Thoracic aorta (tissue), 2 donors: ENCODE measurements around the gene EMX1. TPM values are rescaled to one million over a fixed set of nuclear protein-coding genes. Genes with fewer than 3 reads are reported as not detected.

Experiments
- ATAC-seq: fragments of 150-250 bp; one replicate; pipeline ENCODE4 v1.8.0; 2017; ENCODE audit warnings: low read depth; ENCODE audit not compliant: insufficient number of reproducible peaks, low FRiP score
- DNase-seq: peaks from one replicate; pipeline ENCODE4 v3.0.0-alpha.2; 2020; ENCODE audit warnings: low spot score
- H3K27ac ChIP-seq, 2 donors: fragments of 200-600 bp; sonication (generic); 1 replicate in 1 of 2; 2 replicates in 1 of 2; pipeline ENCODE4 v1.5.1; 2016; ENCODE audit warnings: mild to moderate bottlenecking in 2 of 2, moderate library complexity in 2 of 2
- H3K27me3 ChIP-seq: fragments of 200-600 bp; sonication (generic); replicated peaks from 2 replicates; pipeline ENCODE4 v1.6.0; 2016; ENCODE audit warnings: mild to moderate bottlenecking; ENCODE audit not compliant: insufficient read depth
- H3K36me3 ChIP-seq: fragments of 200-600 bp; sonication (generic); one replicate; pipeline ENCODE4 v1.5.1; 2016
- H3K4me1 ChIP-seq, 2 donors: fragments of 200-600 bp; sonication (generic); 1 replicate in 1 of 2; 2 replicates in 1 of 2; pipeline versions ENCODE4 v1.5.1 to v1.6.0; 2016; ENCODE audit warnings: low read depth in 2 of 2, mild to moderate bottlenecking in 1 of 2; ENCODE audit not compliant: control insufficient read depth in 1 of 2
- H3K4me3 ChIP-seq: fragments of 200-600 bp; sonication (generic); 2 replicates; pipeline ENCODE4 v1.5.1; 2016; ENCODE audit warnings: mild to moderate bottlenecking
- H3K9me3 ChIP-seq: fragments of 200-600 bp; sonication (generic); 2 replicates; pipeline ENCODE4 v1.5.1; 2016
- total RNA-seq, 2 donors: library from RNA; depleted of rRNA; stranded (reverse); fragments of >200 nt; gene quantifications; one replicate each; pipeline versions ENCODE4 v1.1.0 to v1.2.3, GENCODE V29; 2016
- TF ChIP-seq, protein P1 (sequence below): fragments of 200-600 bp; sonication (generic); IDR thresholded peaks from one replicate; pipeline ENCODE4 v1.5.1; 2019; ENCODE audit warnings: antibody characterized with exemption

The EMX1 gene
- total RNA-seq, 2 donors from 2014 or later = not detected

- ATAC-seq = no peak
- TF ChIP-seq, protein P1, sequence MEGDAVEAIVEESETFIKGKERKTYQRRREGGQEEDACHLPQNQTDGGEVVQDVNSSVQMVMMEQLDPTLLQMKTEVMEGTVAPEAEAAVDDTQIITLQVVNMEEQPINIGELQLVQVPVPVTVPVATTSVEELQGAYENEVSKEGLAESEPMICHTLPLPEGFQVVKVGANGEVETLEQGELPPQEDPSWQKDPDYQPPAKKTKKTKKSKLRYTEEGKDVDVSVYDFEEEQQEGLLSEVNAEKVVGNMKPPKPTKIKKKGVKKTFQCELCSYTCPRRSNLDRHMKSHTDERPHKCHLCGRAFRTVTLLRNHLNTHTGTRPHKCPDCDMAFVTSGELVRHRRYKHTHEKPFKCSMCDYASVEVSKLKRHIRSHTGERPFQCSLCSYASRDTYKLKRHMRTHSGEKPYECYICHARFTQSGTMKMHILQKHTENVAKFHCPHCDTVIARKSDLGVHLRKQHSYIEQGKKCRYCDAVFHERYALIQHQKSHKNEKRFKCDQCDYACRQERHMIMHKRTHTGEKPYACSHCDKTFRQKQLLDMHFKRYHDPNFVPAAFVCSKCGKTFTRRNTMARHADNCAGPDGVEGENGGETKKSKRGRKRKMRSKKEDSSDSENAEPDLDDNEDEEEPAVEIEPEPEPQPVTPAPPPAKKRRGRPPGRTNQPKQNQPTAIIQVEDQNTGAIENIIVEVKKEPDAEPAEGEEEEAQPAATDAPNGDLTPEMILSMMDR = no peak
- H3K9me3 ChIP-seq = no peaks in the 10 kb centered on the region
- H3K4me3 ChIP-seq = no peak overlapping the region
- no peaks in the 10 kb centered on the region for H3K4me1 ChIP-seq
- H3K36me3 ChIP-seq = no peaks in the 10 kb centered on the region
- no peak for DNase-seq
- no peaks in the 10 kb centered on the region for H3K27me3 ChIP-seq
- no peak overlapping the region for H3K27ac ChIP-seq
Observed at GRCh38 chr2:72950558-72951255, 33.4 kb downstream of the EMX1 start.

- TF ChIP-seq, protein P1 = no peak
Observed at GRCh38 chr2:72951303-72952095, 34.2 kb downstream of the EMX1 start.

GRCh38 chr2:72952110-72952823 is 34.9 kb downstream of the EMX1 start:
- Histone ChIP-seq H3K36me3 (no peaks in the 10 kb centered on the region), H3K27me3 (no peaks in the 10 kb centered on the region), H3K4me1 (no peaks in the 10 kb centered on the region), H3K4me3 (no peak overlapping the region), H3K9me3 (no peaks in the 10 kb centered on the region), H3K27ac (no peak overlapping the region)
- TF ChIP-seq, protein P1 = no peak
- no peak for ATAC-seq
- no peak for DNase-seq

More at GRCh38 chr2:72951303-72952095, 34.2 kb downstream of the EMX1 start:
- Histone ChIP-seq H3K27ac (no peak overlapping the region), H3K4me1 (no peaks in the 10 kb centered on the region), H3K27me3 (no peaks in the 10 kb centered on the region), H3K36me3 (no peaks in the 10 kb centered on the region), H3K4me3 (no peak overlapping the region), H3K9me3 (no peaks in the 10 kb centered on the region)
- DNase-seq = no peak
- ATAC-seq = no peak

DNA sequence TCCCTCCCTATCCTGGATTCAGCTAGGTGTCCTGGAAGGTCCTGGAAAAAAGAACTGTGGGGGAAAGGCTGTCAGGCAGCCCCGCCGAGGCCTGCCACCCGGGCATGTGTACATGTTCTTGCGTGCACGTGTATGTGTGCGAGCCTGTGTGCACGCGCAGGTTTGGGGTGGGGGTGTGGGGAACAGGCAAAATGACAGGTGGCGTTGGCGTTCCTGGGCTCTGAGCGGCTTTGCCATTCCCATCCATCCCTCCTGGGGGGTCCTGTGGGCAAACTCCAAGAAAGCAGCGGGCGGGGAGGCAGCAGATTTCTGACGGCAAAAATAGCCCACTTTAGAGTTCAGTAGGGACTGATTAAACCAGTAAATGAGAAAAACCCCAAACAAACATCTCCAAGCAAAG is 35.6 kb downstream of the EMX1 start:
- ATAC-seq (no peak), DNase-seq (no peak)
- TF ChIP-seq, protein P1 = no peak
- Histone ChIP-seq H3K27ac (no peak overlapping the region), H3K9me3 (no peaks in the 10 kb centered on the region), H3K27me3 (no peaks in the 10 kb centered on the region), H3K4me1 (no peaks in the 10 kb centered on the region), H3K36me3 (no peaks in the 10 kb centered on the region), H3K4me3 (no peak overlapping the region)

DNA sequence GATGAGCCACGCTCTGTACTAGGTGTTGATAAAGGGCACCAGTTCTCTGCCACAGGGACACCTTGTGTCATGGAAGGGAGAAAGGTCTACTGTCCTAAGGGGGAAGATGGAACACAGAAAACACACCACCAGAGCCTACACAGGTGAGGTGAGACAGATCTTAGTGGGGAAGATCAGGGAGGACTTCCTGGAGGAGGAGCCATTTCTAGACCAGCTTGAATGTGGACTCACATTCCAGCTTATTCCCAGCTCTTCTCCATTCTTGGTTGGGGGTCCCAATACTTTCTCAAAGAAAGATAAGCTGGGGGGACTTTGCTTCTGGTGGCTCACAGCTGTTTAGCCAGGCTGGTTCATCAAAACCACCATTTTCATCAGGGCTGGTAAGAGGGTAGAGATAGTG is 36.2 kb downstream of the EMX1 start:
- TF ChIP-seq, protein P1 = no peak
- no peaks in the 10 kb centered on the region for H3K9me3 ChIP-seq
- no peaks in the 10 kb centered on the region for H3K36me3 ChIP-seq
- H3K27ac ChIP-seq = no peak overlapping the region
- H3K4me1 ChIP-seq = no peaks in the 10 kb centered on the region
- ATAC-seq (no peak), DNase-seq (no peak)
- no peak overlapping the region for H3K4me3 ChIP-seq
- no peaks in the 10 kb centered on the region for H3K27me3 ChIP-seq
